GM21717 (cell line): ENCODE measurements around the gene STPG1.

ENCODE experiments used
- ATAC-seq: cut with Tn5 transposase; IDR thresholded peaks from one replicate; pipeline ENCODE4 v1.9.1; 2021; ENCODE audit warnings: mild to moderate bottlenecking, moderate library complexity; ENCODE audit not compliant: unreplicated experiment

STPG1 gene

GRCh38 chr1:24347159-24347934 is 66.2 kb downstream of the STPG1 start:
- ATAC-seq: no peak

GRCh38 chr1:24345334-24345733 is 68.2 kb downstream of the STPG1 start:
- ATAC-seq: no peak

- no peak for ATAC-seq
Observed at GRCh38 chr1:24344090-24344742, 69.4 kb downstream of the STPG1 start.

- no peak for ATAC-seq
Observed at GRCh38 chr1:24343412-24344089, 70.0 kb downstream of the STPG1 start.

GRCh38 chr1:24341260-24341659 is 72.3 kb downstream of the STPG1 start:
- ATAC-seq: no peak

GRCh38 chr1:24340770-24341169 is 72.8 kb downstream of the STPG1 start:
- ATAC-seq: no peak

- ATAC-seq: no peak
Observed at GRCh38 chr1:24339996-24340395, 73.6 kb downstream of the STPG1 start.

GRCh38 chr1:24338447-24338846 is 75.1 kb downstream of the STPG1 start:
- ATAC-seq: no peak

GRCh38 chr1:24337455-24337854 is 76.1 kb downstream of the STPG1 start:
- ATAC-seq: no peak

- no peak for ATAC-seq
Observed at GRCh38 chr1:24336075-24336474, 77.5 kb downstream of the STPG1 start.

GRCh38 chr1:24331961-24332673 is 81.5 kb downstream of the STPG1 start:
- no peak for ATAC-seq

GRCh38 chr1:24329797-24330543 is 83.6 kb downstream of the STPG1 start:
- ATAC-seq: no peak

GRCh38 chr1:24329331-24329730 is 84.3 kb downstream of the STPG1 start:
- no peak for ATAC-seq

- no peak for ATAC-seq
Observed at GRCh38 chr1:24327891-24328290, 85.7 kb downstream of the STPG1 start.

- no peak for ATAC-seq
Observed at GRCh38 chr1:24327486-24327885, 86.1 kb downstream of the STPG1 start.

- no peak for ATAC-seq
Observed at GRCh38 chr1:24325587-24326449, 87.8 kb downstream of the STPG1 start.

GRCh38 chr1:24324903-24325302 is 88.7 kb downstream of the STPG1 start:
- no peak for ATAC-seq

GRCh38 chr1:24323281-24323680 is 90.3 kb downstream of the STPG1 start:
- no peak for ATAC-seq

GRCh38 chr1:24322470-24323177 is 91.0 kb downstream of the STPG1 start:
- ATAC-seq: no peak
